Measurements from ENCODE around the gene RALGPS1. TPM values are rescaled to one million over a fixed set of nuclear protein-coding genes. Genes with fewer than 3 reads are reported as not detected.

The RALGPS1 gene
- total RNA-seq, 2 donors from 2014 or later: 9.7 to 17.7 TPM

DNA sequence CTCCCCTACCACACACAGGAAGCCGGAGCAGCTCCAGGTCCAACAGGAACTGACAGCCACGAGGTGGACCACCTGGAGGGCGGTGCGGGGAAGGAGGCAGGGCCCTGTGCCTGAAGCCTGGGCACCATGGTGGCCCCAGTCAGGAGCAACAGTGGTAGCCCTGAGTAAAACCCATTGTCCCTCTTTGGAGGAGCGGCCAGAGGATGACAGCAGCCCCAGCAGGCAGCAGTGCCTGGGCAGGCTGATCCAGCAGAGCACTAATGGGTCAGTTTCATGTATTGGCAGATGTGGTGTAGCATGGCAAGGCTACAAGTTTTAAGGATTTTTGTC is 302.3 kb downstream of the RALGPS1 start:
- TF ChIP-seq, protein P1, sequence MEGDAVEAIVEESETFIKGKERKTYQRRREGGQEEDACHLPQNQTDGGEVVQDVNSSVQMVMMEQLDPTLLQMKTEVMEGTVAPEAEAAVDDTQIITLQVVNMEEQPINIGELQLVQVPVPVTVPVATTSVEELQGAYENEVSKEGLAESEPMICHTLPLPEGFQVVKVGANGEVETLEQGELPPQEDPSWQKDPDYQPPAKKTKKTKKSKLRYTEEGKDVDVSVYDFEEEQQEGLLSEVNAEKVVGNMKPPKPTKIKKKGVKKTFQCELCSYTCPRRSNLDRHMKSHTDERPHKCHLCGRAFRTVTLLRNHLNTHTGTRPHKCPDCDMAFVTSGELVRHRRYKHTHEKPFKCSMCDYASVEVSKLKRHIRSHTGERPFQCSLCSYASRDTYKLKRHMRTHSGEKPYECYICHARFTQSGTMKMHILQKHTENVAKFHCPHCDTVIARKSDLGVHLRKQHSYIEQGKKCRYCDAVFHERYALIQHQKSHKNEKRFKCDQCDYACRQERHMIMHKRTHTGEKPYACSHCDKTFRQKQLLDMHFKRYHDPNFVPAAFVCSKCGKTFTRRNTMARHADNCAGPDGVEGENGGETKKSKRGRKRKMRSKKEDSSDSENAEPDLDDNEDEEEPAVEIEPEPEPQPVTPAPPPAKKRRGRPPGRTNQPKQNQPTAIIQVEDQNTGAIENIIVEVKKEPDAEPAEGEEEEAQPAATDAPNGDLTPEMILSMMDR (IDR thresholded peaks at IDR 0.05): no peak
- DNase-seq (ENCODE audit: low spot score): no peak
- Histone ChIP-seq H3K9me3 (no peaks in the 10 kb centered on the region), H3K27me3 (no peaks in the 10 kb centered on the region), H3K4me3 (no peak overlapping the region), H3K4me1 (peaks cover 0 to 6% of the 10 kb centered on the region in 2 donors), H3K36me3 (no peaks in the 10 kb centered on the region), H3K27ac (no peak overlapping the region)

DNA sequence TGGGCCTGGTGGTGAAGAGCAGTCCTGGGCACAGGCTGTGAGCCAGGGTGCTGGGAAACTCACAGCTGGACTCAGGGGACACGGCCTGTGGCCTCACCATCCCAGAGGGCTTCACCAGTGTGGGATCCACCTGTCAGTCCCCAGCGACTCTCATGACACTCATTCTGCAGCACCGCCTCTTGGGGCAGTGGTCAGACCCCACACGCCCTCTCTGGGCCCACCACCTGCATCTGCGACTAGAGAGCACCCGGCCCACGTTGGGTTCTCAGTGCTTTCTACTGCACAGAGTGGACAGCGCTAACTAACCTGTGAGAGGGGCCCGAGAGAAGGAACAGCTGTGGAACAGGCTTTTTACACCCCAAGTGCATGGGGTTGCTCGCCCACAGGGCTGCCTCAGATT is 304.2 kb downstream of the RALGPS1 start:
- H3K9me3 ChIP-seq: no peaks in the 10 kb centered on the region
- TF ChIP-seq, protein P1 (IDR thresholded peaks at IDR 0.05): no peak
- no peak for DNase-seq (ENCODE audit: low spot score)

DNA sequence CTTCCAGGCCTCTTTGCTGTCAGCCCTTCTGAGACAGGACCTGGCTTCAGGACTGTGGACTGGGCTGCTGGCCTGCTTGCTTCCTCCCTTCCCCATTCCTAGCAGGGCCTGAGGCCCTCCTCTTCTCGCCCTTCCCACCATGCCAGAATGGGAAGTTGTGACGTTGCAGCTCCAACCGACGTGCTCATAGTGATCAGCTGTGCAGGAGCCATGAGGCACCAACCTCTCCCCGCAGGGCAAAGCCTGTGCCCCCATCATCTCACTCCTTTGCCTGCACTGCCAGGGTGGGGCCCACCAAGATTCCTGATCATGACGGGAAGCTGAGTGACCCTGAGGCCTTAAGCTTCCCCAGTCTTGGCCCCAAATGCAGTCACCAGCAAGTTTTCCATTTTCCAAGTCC is 304.9 kb downstream of the RALGPS1 start:
- TF ChIP-seq, protein P1 (IDR thresholded peaks at IDR 0.05): no peak
- H3K4me1 ChIP-seq: peaks cover 0 to 12% of the 10 kb centered on the region in 2 donors
- no peak for DNase-seq (ENCODE audit: low spot score)

More for the DNA sequence above, 304.2 kb downstream of the RALGPS1 start:
- H3K27me3 ChIP-seq: no peaks in the 10 kb centered on the region
- H3K4me1 ChIP-seq: peaks cover 0 to 7% of the 10 kb centered on the region in 2 donors
- no peaks in the 10 kb centered on the region for H3K36me3 ChIP-seq
- no peak overlapping the region for H3K27ac ChIP-seq
- no peak overlapping the region for H3K4me3 ChIP-seq

DNA sequence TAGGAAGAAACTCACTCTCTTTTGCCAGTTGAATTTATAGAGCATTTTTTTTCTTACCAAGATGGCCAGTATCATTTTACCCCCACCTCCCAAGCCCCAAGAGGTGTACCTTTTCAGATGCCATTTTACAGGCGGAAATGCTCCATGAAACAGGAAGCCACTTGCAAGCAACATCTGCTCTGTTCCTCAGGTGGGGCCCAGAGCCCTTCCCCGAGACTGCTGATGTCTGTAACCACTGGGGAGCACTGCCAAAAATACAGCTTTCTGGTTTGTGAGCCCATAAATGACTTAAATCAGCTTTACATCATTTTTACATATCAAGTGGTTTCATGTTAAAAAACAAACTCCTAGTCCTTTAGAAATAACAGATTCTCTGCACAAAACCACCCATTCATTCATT is 307.1 kb downstream of the RALGPS1 start:
- no peak overlapping the region for H3K27ac ChIP-seq
- no peak for DNase-seq (ENCODE audit: low spot score)
- no peaks in the 10 kb centered on the region for H3K27me3 ChIP-seq
- no peaks in the 10 kb centered on the region for H3K9me3 ChIP-seq
- TF ChIP-seq, protein P1 (IDR thresholded peaks at IDR 0.05): no peak
- no peaks in the 10 kb centered on the region for H3K36me3 ChIP-seq
- H3K4me3 ChIP-seq: no peak overlapping the region
- peaks cover 0 to 16% of the 10 kb centered on the region in 2 donors for H3K4me1 ChIP-seq

More for the DNA sequence above, 304.9 kb downstream of the RALGPS1 start:
- Histone ChIP-seq H3K27me3 (no peaks in the 10 kb centered on the region), H3K9me3 (no peaks in the 10 kb centered on the region), H3K27ac (no peak overlapping the region), H3K4me3 (no peak overlapping the region), H3K36me3 (no peaks in the 10 kb centered on the region)

DNA sequence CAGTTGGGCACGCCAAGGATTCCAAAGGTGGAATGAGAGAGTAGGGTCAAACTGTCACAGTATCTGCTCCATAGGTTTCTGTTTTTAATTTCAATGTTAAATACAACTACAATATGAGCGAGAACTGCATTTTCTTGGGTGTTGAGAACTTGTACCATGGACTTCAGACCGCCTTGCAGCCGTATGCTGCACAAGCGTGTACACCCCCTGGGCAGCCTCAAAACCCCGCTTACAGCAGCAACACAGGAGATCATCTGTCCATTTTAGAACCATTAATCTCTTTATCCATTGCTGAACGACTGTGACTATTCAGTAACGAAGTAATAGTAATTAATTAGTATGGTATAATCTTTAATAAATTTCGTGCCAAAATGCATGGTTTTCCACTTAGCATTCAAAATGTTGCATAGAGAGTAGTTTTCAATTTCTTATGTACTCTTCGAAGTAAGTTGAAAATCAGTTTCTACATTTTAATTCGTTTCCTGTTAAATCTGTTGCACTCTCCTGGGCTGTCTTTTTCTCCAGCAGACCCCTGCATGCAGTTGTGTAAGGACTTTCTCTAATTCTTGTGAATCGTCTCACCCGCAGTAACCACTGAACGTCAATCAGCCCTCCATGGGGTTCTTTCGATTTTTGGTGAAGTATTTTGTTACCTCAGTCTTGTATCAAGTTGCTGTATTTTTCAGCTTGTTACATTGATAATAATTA is 308.0 kb downstream of the RALGPS1 start:
- Histone ChIP-seq H3K4me1 (peaks cover 0 to 17% of the 10 kb centered on the region in 2 donors), H3K27me3 (no peaks in the 10 kb centered on the region), H3K36me3 (no peaks in the 10 kb centered on the region), H3K27ac (no peak overlapping the region), H3K4me3 (no peak overlapping the region), H3K9me3 (no peaks in the 10 kb centered on the region)
- TF ChIP-seq, protein P1 (IDR thresholded peaks at IDR 0.05): no peak
- no peak for DNase-seq (ENCODE audit: low spot score)

DNA sequence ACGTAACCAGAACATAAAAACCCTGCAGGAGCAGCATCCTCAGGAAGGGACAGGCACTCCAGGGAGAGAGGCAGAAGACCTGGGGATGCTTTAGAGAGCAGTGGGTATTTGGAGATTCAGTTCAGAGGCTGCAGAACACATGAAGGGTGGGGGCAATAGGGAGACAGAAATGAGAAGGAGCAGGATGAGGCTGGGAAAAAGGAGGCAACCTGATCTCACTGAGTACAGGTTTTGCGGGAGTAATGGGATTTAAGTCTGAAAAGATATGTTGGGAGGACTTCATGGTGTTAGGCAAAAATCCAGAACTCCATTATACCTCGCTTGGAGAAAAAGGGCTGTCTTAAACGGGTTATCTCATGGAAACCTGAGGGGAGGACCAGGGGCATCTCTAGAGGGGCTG is 308.7 kb downstream of the RALGPS1 start:
- no peaks in the 10 kb centered on the region for H3K36me3 ChIP-seq
- no peaks in the 10 kb centered on the region for H3K27me3 ChIP-seq
- TF ChIP-seq, protein P1 (IDR thresholded peaks at IDR 0.05): no peak
- H3K9me3 ChIP-seq: no peaks in the 10 kb centered on the region
- H3K27ac ChIP-seq: no peak overlapping the region
- H3K4me3 ChIP-seq: no peak overlapping the region
- H3K4me1 ChIP-seq: peaks cover 0 to 17% of the 10 kb centered on the region in 2 donors
- DNase-seq (ENCODE audit: low spot score): no peak

All from right atrium auricular region (tissue), 2 donors.